ENCODE data around the gene HJV.
"Not testable (repeated sequence)": the region's sequence is repeated elsewhere in the genome, so short reads cannot be mapped to it uniquely, and the experiment has no call there.

DNA sequence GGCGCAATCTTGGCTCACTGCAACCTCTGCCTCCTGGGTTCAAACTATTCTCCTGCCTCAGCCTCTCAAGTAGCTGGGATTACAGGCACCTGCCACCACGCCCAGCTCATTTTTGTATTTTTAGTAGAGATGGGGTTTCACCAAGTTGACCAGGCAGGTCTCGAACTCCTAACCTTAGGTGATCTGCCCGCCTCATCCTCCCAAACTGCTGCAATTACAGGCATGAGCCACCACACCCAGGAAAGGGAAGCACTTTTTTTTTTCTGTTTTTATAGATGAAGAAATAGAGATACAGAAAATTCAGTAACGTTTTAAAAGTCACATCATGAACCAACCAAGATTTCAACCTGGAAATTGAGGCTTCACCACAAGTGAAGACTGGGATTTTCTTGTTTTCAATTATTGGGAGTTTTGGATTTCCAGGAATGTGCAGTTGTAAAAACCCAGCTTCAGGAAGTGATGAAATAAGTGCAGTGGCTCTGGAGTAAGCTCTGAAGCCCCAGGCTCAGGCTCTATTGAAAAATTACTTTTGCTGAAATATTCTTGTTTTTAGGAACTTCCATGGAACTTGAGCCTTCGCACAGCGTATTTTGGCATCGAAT lies 27.1 kb upstream of the HJV start:
- TF ChIP-seq, protein P1, sequence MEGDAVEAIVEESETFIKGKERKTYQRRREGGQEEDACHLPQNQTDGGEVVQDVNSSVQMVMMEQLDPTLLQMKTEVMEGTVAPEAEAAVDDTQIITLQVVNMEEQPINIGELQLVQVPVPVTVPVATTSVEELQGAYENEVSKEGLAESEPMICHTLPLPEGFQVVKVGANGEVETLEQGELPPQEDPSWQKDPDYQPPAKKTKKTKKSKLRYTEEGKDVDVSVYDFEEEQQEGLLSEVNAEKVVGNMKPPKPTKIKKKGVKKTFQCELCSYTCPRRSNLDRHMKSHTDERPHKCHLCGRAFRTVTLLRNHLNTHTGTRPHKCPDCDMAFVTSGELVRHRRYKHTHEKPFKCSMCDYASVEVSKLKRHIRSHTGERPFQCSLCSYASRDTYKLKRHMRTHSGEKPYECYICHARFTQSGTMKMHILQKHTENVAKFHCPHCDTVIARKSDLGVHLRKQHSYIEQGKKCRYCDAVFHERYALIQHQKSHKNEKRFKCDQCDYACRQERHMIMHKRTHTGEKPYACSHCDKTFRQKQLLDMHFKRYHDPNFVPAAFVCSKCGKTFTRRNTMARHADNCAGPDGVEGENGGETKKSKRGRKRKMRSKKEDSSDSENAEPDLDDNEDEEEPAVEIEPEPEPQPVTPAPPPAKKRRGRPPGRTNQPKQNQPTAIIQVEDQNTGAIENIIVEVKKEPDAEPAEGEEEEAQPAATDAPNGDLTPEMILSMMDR (conservative IDR thresholded peaks at IDR 0.05): not testable (repeated sequence)
- TF ChIP-seq ZFX (IDR thresholded peaks at IDR 0.05): not testable (repeated sequence)
